RWPE1 (cell line): ENCODE measurements around the gene KCNG2.

Source experiments
- CTCF ChIA-PET: fragments of 350-600 bp; sonication (Branson Sonifier 250); formaldehyde crosslinking; extraction: SDS; loops from one replicate; lab custom pipeline; 2021; lab: Yijun Ruan, JAX
- POLR2A ChIA-PET: fragments of 400-600 bp; formaldehyde crosslinking; extraction: SDS; loops from one replicate; lab custom pipeline; 2020; ENCODE audit warnings: antibody characterized with exemption; ENCODE audit not compliant: low non-redundant PET; lab: Yijun Ruan, JAX
- DNase-seq: peaks from one replicate; pipeline ENCODE4 v3.0.0; 2012; ENCODE audit warnings: low spot score
- H3K27ac ChIP-seq: fragments of 450-650 bp; 2 replicates; pipeline ENCODE4 v1.5.1; 2017
- CTCF ChIP-seq: fragments of 450-650 bp; conservative IDR thresholded peaks from 2 replicates; pipeline ENCODE4 v1.5.1; 2017; ENCODE audit warnings: low read depth, mild to moderate bottlenecking

Gene KCNG2

GRCh38 chr18:79826966-79827365 is 29.2 kb downstream of the KCNG2 start:
- ChIA-PET CTCF (no interaction called here), POLR2A (no interaction called here)
- H3K27ac ChIP-seq: no peak overlapping the region
- TF ChIP-seq CTCF: no peak
- DNase-seq: no peak

GRCh38 chr18:79828258-79828657 is 30.5 kb downstream of the KCNG2 start:
- ChIA-PET POLR2A (no interaction called here), CTCF (no interaction called here)
- no peak overlapping the region for H3K27ac ChIP-seq
- TF ChIP-seq CTCF: no peak
- DNase-seq: no peak

- POLR2A ChIA-PET: no interaction called here
- CTCF ChIA-PET: interaction anchor here (0.7 kb wide), 2 partner anchors 69 to 90 kb away, joined by 4 read pairs; no protein-coding TSS in a partner anchor
- H3K27ac ChIP-seq: no peak overlapping the region
- DNase-seq: no peak
- no peak for TF ChIP-seq CTCF
These were observed 31.6 kb downstream of the KCNG2 start for GRCh38 chr18:79829136-79829854.

GRCh38 chr18:79832169-79832568 is 34.4 kb downstream of the KCNG2 start:
- no peak for DNase-seq
- TF ChIP-seq CTCF: no peak
- H3K27ac ChIP-seq: no peak overlapping the region
- POLR2A ChIA-PET: no interaction called here
- CTCF ChIA-PET: no interaction called here

- CTCF ChIA-PET: no interaction called here
- no peak for DNase-seq
- POLR2A ChIA-PET: no interaction called here
- no peak overlapping the region for H3K27ac ChIP-seq
- TF ChIP-seq CTCF: no peak
These were observed 37.1 kb downstream of the KCNG2 start for GRCh38 chr18:79834834-79835233.

GRCh38 chr18:79841936-79842335 is 44.2 kb downstream of the KCNG2 start:
- CTCF ChIA-PET: no interaction called here
- no peak overlapping the region for H3K27ac ChIP-seq
- POLR2A ChIA-PET: no interaction called here
- DNase-seq: no peak
- TF ChIP-seq CTCF: no peak
